Activated B cell treated with CpG ODN at 0.5 μM for 24 hours (primary cell): ENCODE data around the gene BCKDHA. TPM values are rescaled to one million over a fixed set of nuclear protein-coding genes. Genes with fewer than 3 reads are reported as not detected.
"Not testable (repeated sequence)": the region's sequence is repeated elsewhere in the genome, so short reads cannot be mapped to it uniquely, and the experiment has no call there.

Experiments
- ATAC-seq: fragments of 200-7000 bp; cut with Tn5 transposase; one replicate; pipeline ENCODE4 v1.10.0; 2021; ENCODE audit warnings: low read depth, mild to moderate bottlenecking, moderate library complexity
- CTCF ChIA-PET: fragments of 350-600 bp; sonication (Branson Sonifier 250); formaldehyde crosslinking; loops from one replicate; lab custom pipeline; 2021; ENCODE audit warnings: antibody characterized with exemption; lab: Charles Lee
- POLR2A ChIA-PET: fragments of 350-600 bp; sonication (Branson Sonifier 250); formaldehyde crosslinking; loops from one replicate; lab custom pipeline; 2021; ENCODE audit warnings: antibody characterized with exemption; lab: Charles Lee
- DNase-seq: peaks from one replicate; pipeline ENCODE4 v3.0.0; 2022
- H3K27ac Mint-ChIP-seq: one replicate; pipeline ENCODE4 v1.8.0; 2020; ENCODE audit warnings: mixed read lengths
- H3K27me3 Mint-ChIP-seq: one replicate; pipeline ENCODE4 v1.8.0; 2021; ENCODE audit warnings: mixed read lengths
- H3K36me3 Mint-ChIP-seq: one replicate; pipeline ENCODE4 v1.8.0; 2021; ENCODE audit warnings: low read depth, mixed read lengths
- H3K4me1 Mint-ChIP-seq: one replicate; pipeline ENCODE4 v1.8.0; 2021; ENCODE audit warnings: mixed read lengths
- H3K4me3 Mint-ChIP-seq: one replicate; pipeline ENCODE4 v1.8.0; 2020; ENCODE audit warnings: mild to moderate bottlenecking, mixed read lengths
- H3K9me3 Mint-ChIP-seq: one replicate; pipeline ENCODE4 v1.8.0; 2020; ENCODE audit warnings: mixed read lengths
- CTCF ChIP-seq: fragments of 200-600 bp; IDR thresholded peaks from one replicate; pipeline ENCODE4 v1.8.0; 2022; ENCODE audit warnings: antibody characterized with exemption, mild to moderate bottlenecking
- intact Hi-C: fragments of 100-400 bp; cut with micrococcal nuclease; formaldehyde crosslinking; loops from one replicate; pipeline ENCODE4 v1.15.1; 2024
- total RNA-seq: library from RNA; stranded (reverse); gene quantifications from 2 replicates; pipeline ENCODE4 v1.2.3, GENCODE V29; 2022

Gene BCKDHA
- total RNA-seq, 1 donor from 2014 or later: 22.2 TPM

- Mint-ChIP-seq H3K27me3 (no peaks in the 10 kb centered on the region), H3K36me3 (peaks cover 45% of the 10 kb centered on the region), H3K9me3 (no peaks in the 10 kb centered on the region), H3K4me1 (peaks cover 16% of the 10 kb centered on the region), H3K27ac (no peak overlapping the region), H3K4me3 (no peak overlapping the region)
- DNase-seq (no peak), ATAC-seq (no peak)
- TF ChIP-seq CTCF: no peak
- intact Hi-C loops: no loop called here
- ChIA-PET POLR2A (no interaction called here), CTCF (interaction anchor here (0.9 to 1.2 kb wide), 2 partner anchors 11 to 21 kb away, joined by 3 read pairs; partner anchors contain the start of gene DMAC2)
Measured at GRCh38 chr19:41428481-41428859, 30.9 kb downstream of the BCKDHA start.

DNA sequence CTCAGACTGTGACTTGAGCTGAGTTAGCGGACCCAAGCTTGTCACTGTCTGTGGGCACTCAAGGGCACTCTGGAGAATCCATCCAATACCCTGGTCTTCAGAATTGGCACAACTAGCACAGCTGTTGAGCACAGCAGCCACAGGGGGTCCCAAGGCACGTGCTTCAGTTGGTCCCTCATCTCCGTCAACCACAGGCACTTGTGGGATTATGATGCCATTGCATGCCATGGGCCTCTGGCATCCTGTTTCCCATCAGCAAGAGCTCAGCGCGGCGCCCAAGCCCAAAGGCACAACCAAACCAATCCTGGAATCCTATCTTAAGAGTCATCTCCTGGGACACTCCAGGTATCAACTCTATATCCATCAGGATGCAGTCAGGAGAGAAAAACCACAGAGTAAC is 33.3 kb downstream of the BCKDHA start:
- TF ChIP-seq CTCF: no peak
- ATAC-seq (no peak), DNase-seq (no peak)
- CTCF ChIA-PET: no interaction called here
- intact Hi-C loops: no loop called here
- Mint-ChIP-seq H3K27ac (no peak overlapping the region), H3K4me3 (no peak overlapping the region), H3K4me1 (peaks cover 16% of the 10 kb centered on the region), H3K36me3 (peaks cover 37% of the 10 kb centered on the region), H3K9me3 (no peaks in the 10 kb centered on the region), H3K27me3 (no peaks in the 10 kb centered on the region)
- POLR2A ChIA-PET: interaction anchor here (1.4 kb wide), 1 partner anchor 12 kb away, joined by 3 read pairs; no protein-coding TSS in a partner anchor

DNA sequence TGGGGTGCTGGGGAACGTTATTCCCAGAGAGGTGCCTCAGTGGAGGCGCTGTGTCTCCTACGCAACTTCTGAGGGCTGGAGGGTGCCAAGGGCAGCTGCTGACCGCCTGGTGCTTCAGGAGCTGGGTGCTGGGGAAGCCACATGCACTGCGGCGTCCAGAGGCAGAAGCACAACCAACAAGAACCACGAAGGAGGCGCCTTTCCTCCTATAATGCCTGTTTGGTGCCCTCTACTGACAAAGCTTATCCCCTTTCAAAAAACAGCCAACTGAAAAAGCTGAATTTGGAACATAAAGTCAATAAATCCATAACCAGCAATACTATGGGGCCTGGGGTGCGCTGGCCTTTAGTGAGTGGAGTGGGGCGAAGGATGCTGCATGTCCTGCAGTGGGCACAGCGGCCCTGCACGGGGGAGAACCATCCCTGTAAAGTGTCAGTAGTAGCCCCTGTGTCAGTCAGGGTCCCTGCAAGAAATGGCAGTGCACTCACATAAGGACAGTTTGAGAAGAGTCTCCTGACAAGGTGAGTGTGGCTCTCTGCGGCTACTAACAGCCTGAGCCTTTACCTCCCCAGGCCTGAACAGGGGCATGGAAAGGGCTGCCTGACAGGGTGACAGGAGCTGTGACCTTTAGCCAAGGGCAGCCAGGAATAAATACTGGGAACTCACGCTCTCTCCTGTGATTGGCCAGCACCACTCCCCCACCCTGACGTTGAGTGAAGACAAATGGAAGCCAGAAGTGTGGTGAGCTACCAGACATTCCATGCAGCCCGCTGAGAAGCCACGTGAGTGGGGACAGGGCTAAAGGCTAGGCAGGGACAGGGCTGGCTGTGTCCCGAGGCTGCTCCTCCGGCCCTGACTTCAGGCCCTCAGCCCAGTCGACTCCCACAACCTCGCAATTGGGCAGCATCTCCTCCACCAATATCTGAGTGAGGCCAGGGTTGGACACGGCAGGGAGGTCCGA is 34.1 kb downstream of the BCKDHA start:
- no peak for TF ChIP-seq CTCF
- ATAC-seq (no peak), DNase-seq (no peak)
- intact Hi-C loops: no loop called here
- Mint-ChIP-seq H3K36me3 (peaks cover 40% of the 10 kb centered on the region), H3K27ac (no peak overlapping the region), H3K27me3 (no peaks in the 10 kb centered on the region), H3K9me3 (no peaks in the 10 kb centered on the region), H3K4me3 (no peak overlapping the region), H3K4me1 (peaks cover 20% of the 10 kb centered on the region)
- ChIA-PET CTCF (no interaction called here), POLR2A (interaction anchor here (1.4 kb wide), 1 partner anchor 13 kb away, joined by 3 read pairs; no protein-coding TSS in a partner anchor)

- DNase-seq (no peak), ATAC-seq (no peak)
- H3K36me3 Mint-ChIP-seq: peaks cover 47% of the 10 kb centered on the region
- peaks cover 10% of the 10 kb centered on the region for H3K4me1 Mint-ChIP-seq
- H3K27me3 Mint-ChIP-seq: no peaks in the 10 kb centered on the region
- POLR2A ChIA-PET: no interaction called here
- CTCF ChIA-PET: no interaction called here
- H3K27ac Mint-ChIP-seq: no peak overlapping the region
- H3K4me3 Mint-ChIP-seq: no peak overlapping the region
- intact Hi-C loops: no loop called here
- no peak for TF ChIP-seq CTCF
- no peaks in the 10 kb centered on the region for H3K9me3 Mint-ChIP-seq
Measured at GRCh38 chr19:41433171-41433570, 35.6 kb downstream of the BCKDHA start.

- Mint-ChIP-seq H3K27me3 (no peaks in the 10 kb centered on the region), H3K27ac (no peak overlapping the region), H3K9me3 (no peaks in the 10 kb centered on the region), H3K36me3 (peaks cover 48% of the 10 kb centered on the region), H3K4me3 (no peak overlapping the region), H3K4me1 (peaks cover 7% of the 10 kb centered on the region)
- intact Hi-C loops: no loop called here
- ChIA-PET POLR2A (no interaction called here), CTCF (no interaction called here)
- no peak for TF ChIP-seq CTCF
- ATAC-seq (no peak), DNase-seq (no peak)
Measured at GRCh38 chr19:41434450-41434849, 36.8 kb downstream of the BCKDHA start.

GRCh38 chr19:41435376-41435775 is 37.8 kb downstream of the BCKDHA start:
- H3K27me3 Mint-ChIP-seq, CTCF ChIA-PET, ATAC-seq, H3K27ac Mint-ChIP-seq, DNase-seq, H3K4me3 Mint-ChIP-seq, H3K9me3 Mint-ChIP-seq, H3K4me1 Mint-ChIP-seq: not testable (repeated sequence)
- intact Hi-C loops: loop anchor here (5.0 kb wide), 1 partner anchor 83 kb away; the partner anchor contains the start of gene TGFB1
- POLR2A ChIA-PET: interaction anchor here (0.7 kb wide), 1 partner anchor 141 kb away, joined by 4 read pairs; no protein-coding TSS in a partner anchor
- H3K36me3 Mint-ChIP-seq: peaks cover 48% of the 10 kb centered on the region
